ENCODE data around the gene NBEAL1. TPM values are rescaled to one million over a fixed set of nuclear protein-coding genes. Genes with fewer than 3 reads are reported as not detected.
A peak's percentile ranks its signal among the peaks of the same experiment; 100 is the strongest.
"Not testable (repeated sequence)": the region's sequence is repeated elsewhere in the genome, so short reads cannot be mapped to it uniquely, and the experiment has no call there.

Gene NBEAL1
- polyA plus RNA-seq (2013, experiment 1 of 2), result 11.4 TPM
- polyA plus RNA-seq (2013, experiment 2 of 2), result 12.4 TPM

- H3K23ac ChIP-seq (ENCODE audit: low read depth, low read length, poor library complexity), result peak within 1 kb of the TSS; percentile 96
- peak within 1 kb of the TSS; percentile 84 to 88 for H3K4me3 ChIP-seq (ENCODE audit: low read length in 2 of 2)
- H3K9me3 ChIP-seq (replicated peaks in 1 of 2; ENCODE audit: control insufficient read depth in 2 of 2, insufficient read depth in 1 of 2, low read depth in 1 of 2, low read length in 2 of 2), result no peaks in the 10 kb centered on the region
- no CpG with 5 or more reads among the region's 59 CpGs for WGBS, 2 donors (ENCODE audit: extremely low coverage in 2 of 2, insufficient read length in 2 of 2, insufficient replicate concordance in 1 of 2)
- peak within 1 kb of the TSS; percentile 91 for H3K18ac ChIP-seq (ENCODE audit: low read length)
- peak within 1 kb of the TSS; percentile 78 for H3K4me2 ChIP-seq (ENCODE audit: insufficient read depth, low read length, poor library complexity, severe bottlenecking)
- H2BK12ac ChIP-seq (ENCODE audit: low read length), result no peak within 1 kb of the TSS
- H2AK5ac ChIP-seq (ENCODE audit: low read depth, low read length), result no peak within 1 kb of the TSS
- no peaks in the 10 kb centered on the region for H3K27me3 ChIP-seq (ENCODE audit: control insufficient read depth in 3 of 3, insufficient read depth in 3 of 3, low read depth in 1 of 3, low read length in 3 of 3)
- H2BK15ac ChIP-seq (ENCODE audit: low read length), result no peak within 1 kb of the TSS
- peak within 1 kb of the TSS; percentile 96 for H2AFZ ChIP-seq (ENCODE audit: low read length)
- peaks cover 0 to 3% of the 10 kb centered on the region in 2 donors for H3K36me3 ChIP-seq (replicated peaks in 1 of 2; ENCODE audit: control insufficient read depth in 2 of 2, insufficient read depth in 2 of 2, low read length in 2 of 2)
- peaks cover 3 to 32% of the 10 kb centered on the region in 2 donors for H3K4me1 ChIP-seq (ENCODE audit: control insufficient read depth in 2 of 2, insufficient read depth in 1 of 2, low read depth in 1 of 2, low read length in 2 of 2)
- peak; percentile 99 for DNase-seq (ENCODE audit: low spot score)
- no peaks in the 10 kb centered on the region for H3K79me1 ChIP-seq (ENCODE audit: low read depth, low read length)
- H2BK5ac ChIP-seq (ENCODE audit: low read length), result peak within 1 kb of the TSS; percentile 91
- H2BK120ac ChIP-seq (ENCODE audit: low read depth, low read length), result no peak within 1 kb of the TSS
- peak within 1 kb of the TSS; percentile 98 for H3K9ac ChIP-seq (ENCODE audit: low read depth, low read length, poor library complexity)
- H4K91ac ChIP-seq (ENCODE audit: low read depth, low read length, poor library complexity), result no peak within 1 kb of the TSS
- H3K14ac ChIP-seq (ENCODE audit: low read length), result no peak within 1 kb of the TSS
- no peak within 1 kb of the TSS for H4K8ac ChIP-seq (ENCODE audit: low read depth, low read length)
- peak within 1 kb of the TSS; percentile 80 for H3K27ac ChIP-seq (replicated peaks; ENCODE audit: low read length)
- no peak within 1 kb of the TSS for H3K4ac ChIP-seq (ENCODE audit: low read length)
Observed at GRCh38 chr2:203014456-203015199, at the start of gene NBEAL1. Gene NBEAL1, plus strand, starts transcription at chr2:203014875. Its CDS starts 1,510 bp downstream, at chr2:203016385.

GRCh38 chr2:202965810-202966460 lies 48.7 kb upstream of the NBEAL1 start:
- Histone ChIP-seq H2BK15ac (ENCODE audit: low read length) (no peak overlapping the region), H3K4me2 (ENCODE audit: insufficient read depth, low read length, poor library complexity, severe bottlenecking) (no peak overlapping the region), H3K18ac (ENCODE audit: low read length) (no peak overlapping the region), H3K36me3 (replicated peaks in 1 of 2; ENCODE audit: control insufficient read depth in 2 of 2, insufficient read depth in 2 of 2, low read length in 2 of 2) (no peaks in the 10 kb centered on the region), H2AFZ (ENCODE audit: low read length) (peak overlapping the region; percentile 56), H3K9ac (ENCODE audit: low read depth, low read length, poor library complexity) (no peak overlapping the region), H3K23ac (ENCODE audit: low read depth, low read length, poor library complexity) (no peak overlapping the region), H3K79me1 (ENCODE audit: low read depth, low read length) (no peaks in the 10 kb centered on the region), H3K4me3 (ENCODE audit: low read length in 2 of 2) (no peak overlapping the region), H3K9me3 (replicated peaks in 1 of 2; ENCODE audit: control insufficient read depth in 2 of 2, insufficient read depth in 1 of 2, low read depth in 1 of 2, low read length in 2 of 2) (no peaks in the 10 kb centered on the region), H2BK12ac (ENCODE audit: low read length) (no peak overlapping the region), H4K8ac (ENCODE audit: low read depth, low read length) (no peak overlapping the region), H3K27ac (replicated peaks; ENCODE audit: low read length) (no peak overlapping the region), H2AK5ac (ENCODE audit: low read depth, low read length) (no peak overlapping the region), H3K4me1 (ENCODE audit: control insufficient read depth in 2 of 2, insufficient read depth in 1 of 2, low read depth in 1 of 2, low read length in 2 of 2) (peaks cover 0 to 2% of the 10 kb centered on the region in 2 donors), H4K91ac (ENCODE audit: low read depth, low read length, poor library complexity) (no peak overlapping the region), H2BK120ac (ENCODE audit: low read depth, low read length) (no peak overlapping the region), H3K27me3 (ENCODE audit: control insufficient read depth in 3 of 3, insufficient read depth in 3 of 3, low read depth in 1 of 3, low read length in 3 of 3) (no peaks in the 10 kb centered on the region), H2BK5ac (ENCODE audit: low read length) (no peak overlapping the region), H3K14ac (ENCODE audit: low read length) (no peak overlapping the region), H3K4ac (ENCODE audit: low read length) (no peak overlapping the region)
- DNase-seq (ENCODE audit: low spot score), result no peak
- no CpG with 5 or more reads among the region's 5 CpGs for WGBS, 2 donors (ENCODE audit: extremely low coverage in 2 of 2, insufficient read length in 2 of 2, insufficient replicate concordance in 1 of 2)

- not testable (repeated sequence) for H3K4me3 ChIP-seq (ENCODE audit: low read length in 2 of 2); H4K8ac ChIP-seq (ENCODE audit: low read depth, low read length)
Observed at GRCh38 chr2:202969404-202969803, 45.3 kb upstream of the NBEAL1 start.

GRCh38 chr2:202976809-202977208 lies 37.9 kb upstream of the NBEAL1 start:
- H3K4me2 ChIP-seq (ENCODE audit: insufficient read depth, low read length, poor library complexity, severe bottlenecking), result no peak overlapping the region
- no peak overlapping the region for H3K14ac ChIP-seq (ENCODE audit: low read length)
- H3K18ac ChIP-seq (ENCODE audit: low read length), result no peak overlapping the region
- H3K9ac ChIP-seq (ENCODE audit: low read depth, low read length, poor library complexity), result no peak overlapping the region
- no peak overlapping the region for H3K27ac ChIP-seq (replicated peaks; ENCODE audit: low read length)
- no peak overlapping the region for H2BK12ac ChIP-seq (ENCODE audit: low read length)
- H3K79me1 ChIP-seq (ENCODE audit: low read depth, low read length), result no peaks in the 10 kb centered on the region
- no peaks in the 10 kb centered on the region for H3K27me3 ChIP-seq (ENCODE audit: control insufficient read depth in 3 of 3, insufficient read depth in 3 of 3, low read depth in 1 of 3, low read length in 3 of 3)
- no peak overlapping the region for H4K91ac ChIP-seq (ENCODE audit: low read depth, low read length, poor library complexity)
- H2AK5ac ChIP-seq (ENCODE audit: low read depth, low read length), result no peak overlapping the region
- H2BK5ac ChIP-seq (ENCODE audit: low read length), result no peak overlapping the region
- H3K4me1 ChIP-seq (ENCODE audit: control insufficient read depth in 2 of 2, insufficient read depth in 1 of 2, low read depth in 1 of 2, low read length in 2 of 2), result no peaks in the 10 kb centered on the region
- H3K36me3 ChIP-seq (replicated peaks in 1 of 2; ENCODE audit: control insufficient read depth in 2 of 2, insufficient read depth in 2 of 2, low read length in 2 of 2), result peaks cover 1 to 24% of the 10 kb centered on the region in 2 donors
- no peak overlapping the region for H2BK120ac ChIP-seq (ENCODE audit: low read depth, low read length)
- WGBS, 2 donors (ENCODE audit: extremely low coverage in 2 of 2, insufficient read length in 2 of 2, insufficient replicate concordance in 1 of 2), result no CpG with 5 or more reads among the region's 3 CpGs
- H3K4ac ChIP-seq (ENCODE audit: low read length), result no peak overlapping the region
- DNase-seq (ENCODE audit: low spot score), result no peak
- H3K4me3 ChIP-seq (ENCODE audit: low read length in 2 of 2), result no peak overlapping the region
- no peak overlapping the region for H2BK15ac ChIP-seq (ENCODE audit: low read length)
- no peak overlapping the region for H3K23ac ChIP-seq (ENCODE audit: low read depth, low read length, poor library complexity)
- H4K8ac ChIP-seq (ENCODE audit: low read depth, low read length), result no peak overlapping the region
- H2AFZ ChIP-seq (ENCODE audit: low read length), result no peak overlapping the region
- peaks cover 3 to 8% of the 10 kb centered on the region in 2 donors for H3K9me3 ChIP-seq (replicated peaks in 1 of 2; ENCODE audit: control insufficient read depth in 2 of 2, insufficient read depth in 1 of 2, low read depth in 1 of 2, low read length in 2 of 2)

More at GRCh38 chr2:202969404-202969803, 45.3 kb upstream of the NBEAL1 start:
- not testable (repeated sequence) for H3K27me3 ChIP-seq (ENCODE audit: control insufficient read depth in 3 of 3, insufficient read depth in 3 of 3, low read depth in 1 of 3, low read length in 3 of 3); H2BK5ac ChIP-seq (ENCODE audit: low read length); H2BK15ac ChIP-seq (ENCODE audit: low read length); H2AK5ac ChIP-seq (ENCODE audit: low read depth, low read length); H3K23ac ChIP-seq (ENCODE audit: low read depth, low read length, poor library complexity); H2AFZ ChIP-seq (ENCODE audit: low read length); H4K91ac ChIP-seq (ENCODE audit: low read depth, low read length, poor library complexity); H3K18ac ChIP-seq (ENCODE audit: low read length); H3K9ac ChIP-seq (ENCODE audit: low read depth, low read length, poor library complexity); DNase-seq (ENCODE audit: low spot score); H2BK120ac ChIP-seq (ENCODE audit: low read depth, low read length); H3K14ac ChIP-seq (ENCODE audit: low read length); H3K79me1 ChIP-seq (ENCODE audit: low read depth, low read length); H3K9me3 ChIP-seq (replicated peaks in 1 of 2; ENCODE audit: control insufficient read depth in 2 of 2, insufficient read depth in 1 of 2, low read depth in 1 of 2, low read length in 2 of 2); H3K4me1 ChIP-seq (ENCODE audit: control insufficient read depth in 2 of 2, insufficient read depth in 1 of 2, low read depth in 1 of 2, low read length in 2 of 2); H2BK12ac ChIP-seq (ENCODE audit: low read length); H3K27ac ChIP-seq (replicated peaks; ENCODE audit: low read length); H3K4ac ChIP-seq (ENCODE audit: low read length); H3K4me2 ChIP-seq (ENCODE audit: insufficient read depth, low read length, poor library complexity, severe bottlenecking)
- H3K36me3 ChIP-seq (replicated peaks in 1 of 2; ENCODE audit: control insufficient read depth in 2 of 2, insufficient read depth in 2 of 2, low read length in 2 of 2), result peaks cover 0 to 12% of the 10 kb centered on the region in 2 donors
- no CpG with 5 or more reads among the region's 2 CpGs for WGBS, 2 donors (ENCODE audit: extremely low coverage in 2 of 2, insufficient read length in 2 of 2, insufficient replicate concordance in 1 of 2)
